Heart left ventricle (tissue), 16 donors: Measurements from ENCODE around the gene FTL. TPM values are rescaled to one million over a fixed set of nuclear protein-coding genes. Genes with fewer than 3 reads are reported as not detected.

ENCODE experiments used
- ATAC-seq, 4 donors: fragments of 200-7000 bp; cut with Tn5 transposase; one replicate each; pipeline ENCODE4 v1.9.1; 2020 to 2022; ENCODE audit warnings: moderate library complexity in 4 of 4, mild to moderate bottlenecking in 3 of 4, moderate number of reproducible peaks in 1 of 4
- DNase-seq, 5 donors: peaks; one replicate each; pipeline ENCODE4 v3.0.0-alpha.2; 2020
- H3K27ac ChIP-seq, 12 donors: fragments of 200-600 bp; sonication (generic) in 4 of 12; one replicate each; pipeline versions ENCODE4 v1.5.0 to v1.8.0; 2016 to 2022; ENCODE audit warnings: mild to moderate bottlenecking in 2 of 12
- H3K27me3 ChIP-seq, 9 donors: fragments of 200-600 bp; sonication (generic) in 2 of 9; one replicate each; pipeline versions ENCODE4 v1.5.1 to v1.8.0; 2016 to 2022; ENCODE audit warnings: mild to moderate bottlenecking in 3 of 9
- H3K36me3 ChIP-seq, 9 donors: fragments of 200-600 bp; sonication (generic) in 2 of 9; one replicate each; pipeline versions ENCODE4 v1.5.0 to v1.8.0; 2018 to 2022; ENCODE audit warnings: mild to moderate bottlenecking in 2 of 9
- H3K4me1 ChIP-seq, 12 donors: fragments of 200-600 bp; sonication (generic) in 4 of 12; one replicate each; pipeline versions ENCODE4 v1.5.0 to v1.8.0; 2016 to 2022; ENCODE audit warnings: mild to moderate bottlenecking in 3 of 12
- H3K4me3 ChIP-seq, 12 donors: fragments of 200-600 bp; sonication (generic) in 4 of 12; one replicate each; pipeline versions ENCODE4 v1.5.0 to v1.8.0; 2017 to 2022; ENCODE audit warnings: mild to moderate bottlenecking in 9 of 12, moderate library complexity in 4 of 12
- H3K9me3 ChIP-seq, 12 donors: fragments of 200-600 bp; sonication (generic) in 4 of 12; one replicate each; pipeline versions ENCODE4 v1.5.0 to v1.8.0; 2016 to 2022; ENCODE audit warnings: mild to moderate bottlenecking in 1 of 12
- POLR2A ChIP-seq, 2 donors: fragments of 450-650 bp; IDR thresholded peaks; one replicate each; pipeline ENCODE4 v1.6.1; 2017; ENCODE audit warnings: antibody characterized with exemption in 2 of 2, mild to moderate bottlenecking in 2 of 2, moderate library complexity in 2 of 2
- WGBS, 4 donors: extraction: QIAGEN DNeasy Blood & Tissue Kit in 2 of 4; methylation state at CpG; one replicate each; pipeline versions ENCODE4 v1.1.5 to v1.1.7; 2013 to 2018; 5-methylcytosine and 5-hydroxymethylcytosine counted together
- intact Hi-C, 10 donors: fragments of 100-400 bp; cut with DNase I; formaldehyde crosslinking; loops; one replicate each; pipeline versions ENCODE4 v1.11.1 to v1.14.2; 2022
- polyA plus RNA-seq, 2 donors: library from polyadenylated mRNA; stranded (reverse); fragments of 200-250 nt; gene quantifications; one replicate each; pipeline ENCODE4 v1.2.3, GENCODE V29; 2013
- total RNA-seq, 9 donors: library from RNA; depleted of rRNA in 2 of 9; stranded (reverse); fragments of >200 nt in 2 of 9; fragmentation: NEBNext Ultra II Directional in 3 of 9; extraction: Animal tissue kit (Norgen Biotek cat#: 25700) in 3 of 9; gene quantifications; one replicate each; pipeline versions ENCODE4 v1.1.0 to v1.2.4, GENCODE V29; 2016 to 2023
- TF ChIP-seq, protein P1 (sequence below), 12 donors: fragments of 200-600 bp; sonication (generic) in 4 of 12; IDR thresholded peaks; one replicate each; pipeline versions ENCODE4 v1.5.0 to v1.8.0; 2018 to 2022; ENCODE audit warnings: antibody characterized with exemption in 12 of 12, mild to moderate bottlenecking in 5 of 12
- donor health status: ischemic (EF 13 %, LVEDD 7.1; RV severe dilation, severe dysfunction).
- donor health status: healthy with polysubstance abuse.
- donor health status: DM: no; HTN: yes; CAD: no.
- donor health status: DM: no; HTN: no; CAD: no.
- donor health status: ischemic (EF 25% LVEDD 6.9; RV normal size, moderate dysfunction).
- donor health status: ischemic (EF 25% LVEDD 5.7; RV mildly dilated, moderate dysfunction).
- donor health status: healthy.
- donor health status: DM: yes; HTN: yes; CAD: no.
- donor health status: ischemic (EF 35%, LVEDD 5.7; RV mildly dilated, moderate dysfunction).
- donor health status: nonischemic (EF 11% LVEDD 7.7; RV severe dilation, severe dysfunction).
- donor health status: DM: yes; HTN: yes; CAD: no.
- donor health status: PGD.
- donor health status: ischemic (EF 29% LVEDD 5.4; RV normal size, mild dysfunction).
- donor health status: nonischemic (EF 23%, LVEDD 6.1; RV moderate dilation, normal function).

The FTL gene
- total and polyA plus RNA-seq, 11 donors: 484 to 6,770 (median 857) TPM

GRCh38 chr19:49004133-49004532 is 39.0 kb downstream of the FTL start:
- H3K4me3 ChIP-seq: no peak overlapping the region
- DNase-seq: peak in 1 of 5 donors; percentile 8
- ATAC-seq: no peak
- H3K27ac ChIP-seq: no peak overlapping the region
- TF ChIP-seq, protein P1, sequence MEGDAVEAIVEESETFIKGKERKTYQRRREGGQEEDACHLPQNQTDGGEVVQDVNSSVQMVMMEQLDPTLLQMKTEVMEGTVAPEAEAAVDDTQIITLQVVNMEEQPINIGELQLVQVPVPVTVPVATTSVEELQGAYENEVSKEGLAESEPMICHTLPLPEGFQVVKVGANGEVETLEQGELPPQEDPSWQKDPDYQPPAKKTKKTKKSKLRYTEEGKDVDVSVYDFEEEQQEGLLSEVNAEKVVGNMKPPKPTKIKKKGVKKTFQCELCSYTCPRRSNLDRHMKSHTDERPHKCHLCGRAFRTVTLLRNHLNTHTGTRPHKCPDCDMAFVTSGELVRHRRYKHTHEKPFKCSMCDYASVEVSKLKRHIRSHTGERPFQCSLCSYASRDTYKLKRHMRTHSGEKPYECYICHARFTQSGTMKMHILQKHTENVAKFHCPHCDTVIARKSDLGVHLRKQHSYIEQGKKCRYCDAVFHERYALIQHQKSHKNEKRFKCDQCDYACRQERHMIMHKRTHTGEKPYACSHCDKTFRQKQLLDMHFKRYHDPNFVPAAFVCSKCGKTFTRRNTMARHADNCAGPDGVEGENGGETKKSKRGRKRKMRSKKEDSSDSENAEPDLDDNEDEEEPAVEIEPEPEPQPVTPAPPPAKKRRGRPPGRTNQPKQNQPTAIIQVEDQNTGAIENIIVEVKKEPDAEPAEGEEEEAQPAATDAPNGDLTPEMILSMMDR (IDR thresholded peaks at IDR 0.05): no peak
- TF ChIP-seq POLR2A (IDR thresholded peaks at IDR 0.05): no peak
- 94 to 100% (median 98%) methylated on average over 15 of the region's 15 CpGs for WGBS, 4 donors
- H3K36me3 ChIP-seq: peaks cover 0 to 73% (median 54%) of the 10 kb centered on the region in 9 donors
- H3K27me3 ChIP-seq: no peaks in the 10 kb centered on the region
- no peaks in the 10 kb centered on the region for H3K9me3 ChIP-seq
- peaks cover 0 to 3% (median 0%) of the 10 kb centered on the region in 12 donors for H3K4me1 ChIP-seq
- intact Hi-C loops: no loop called here

DNA sequence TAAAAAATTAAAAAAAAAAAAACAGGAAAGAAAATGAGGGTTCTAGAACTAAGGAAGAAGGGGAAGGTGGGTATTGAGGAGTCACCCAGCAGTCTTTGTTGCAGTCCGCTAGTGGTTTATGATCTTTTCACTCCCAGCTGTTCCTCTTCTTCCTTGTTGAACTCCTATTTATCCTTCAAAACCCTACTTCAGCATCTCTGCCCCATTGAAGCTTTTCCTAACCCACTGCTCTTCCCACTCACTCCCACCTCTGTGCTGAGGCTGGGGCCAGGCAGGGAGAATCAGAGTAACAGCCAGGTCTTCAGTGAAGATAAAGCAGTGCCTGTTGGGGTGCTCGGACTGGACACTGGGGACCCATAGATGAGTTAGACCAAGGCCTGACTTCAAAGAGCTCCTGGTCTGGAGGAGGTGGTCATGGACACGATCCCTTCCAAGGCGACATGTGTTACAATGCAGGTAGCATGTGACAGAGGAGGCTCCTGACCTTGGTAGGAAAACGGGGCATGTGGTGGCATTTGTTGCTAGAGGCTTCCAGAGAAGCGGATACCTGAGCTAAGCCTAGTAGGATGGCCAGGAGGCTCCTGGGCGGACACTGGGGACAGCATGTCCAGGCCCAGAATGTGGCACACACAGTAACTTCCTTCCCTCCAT is 40.0 kb downstream of the FTL start:
- H3K27me3 ChIP-seq: no peaks in the 10 kb centered on the region
- H3K4me3 ChIP-seq: no peak overlapping the region
- no peak for TF ChIP-seq POLR2A (IDR thresholded peaks at IDR 0.05)
- TF ChIP-seq, protein P1 (IDR thresholded peaks at IDR 0.05): no peak
- H3K36me3 ChIP-seq: peaks cover 0 to 81% (median 63%) of the 10 kb centered on the region in 9 donors
- ATAC-seq: no peak
- DNase-seq: peak in 1 of 5 donors; percentile 1
- WGBS, 4 donors: 95 to 99% (median 96%) methylated on average over 7 of the region's 7 CpGs
- H3K4me1 ChIP-seq: no peaks in the 10 kb centered on the region
- H3K27ac ChIP-seq: no peak overlapping the region
- H3K9me3 ChIP-seq: no peaks in the 10 kb centered on the region
- intact Hi-C loops: no loop called here

- intact Hi-C loops: no loop called here
- no peak overlapping the region for H3K27ac ChIP-seq
These were observed 41.8 kb downstream of the FTL start for GRCh38 chr19:49006905-49007304.

GRCh38 chr19:49009828-49010227 is 44.7 kb downstream of the FTL start:
- TF ChIP-seq, protein P1 (IDR thresholded peaks at IDR 0.05): no peak
- TF ChIP-seq POLR2A (IDR thresholded peaks at IDR 0.05): no peak
- ATAC-seq: no peak
- 93 to 97% (median 95%) methylated on average over 13 to 18 of the region's 18 CpGs for WGBS, 4 donors
- Histone ChIP-seq H3K9me3 (no peaks in the 10 kb centered on the region), H3K27me3 (no peaks in the 10 kb centered on the region), H3K4me3 (no peak overlapping the region), H3K4me1 (no peaks in the 10 kb centered on the region), H3K27ac (no peak overlapping the region), H3K36me3 (peaks cover 0 to 88% (median 72%) of the 10 kb centered on the region in 9 donors)
- DNase-seq: no peak
- intact Hi-C loops: no loop called here

More at GRCh38 chr19:49006905-49007304, 41.8 kb downstream of the FTL start:
- no peaks in the 10 kb centered on the region for H3K9me3 ChIP-seq
- DNase-seq (no peak), ATAC-seq (no peak)
- peaks cover 0 to 93% (median 77%) of the 10 kb centered on the region in 9 donors for H3K36me3 ChIP-seq
- no peaks in the 10 kb centered on the region for H3K27me3 ChIP-seq
- TF ChIP-seq POLR2A (IDR thresholded peaks at IDR 0.05): no peak
- TF ChIP-seq, protein P1 (IDR thresholded peaks at IDR 0.05): no peak
- H3K4me1 ChIP-seq: no peaks in the 10 kb centered on the region
- 95 to 98% (median 97%) methylated on average over 20 to 22 of the region's 22 CpGs for WGBS, 4 donors
- no peak overlapping the region for H3K4me3 ChIP-seq
